GM12865 (cell line): ENCODE data around the gene CLCN6.

ENCODE experiments used
- DNase-seq: peaks from one replicate; pipeline ENCODE4 v3.0.0; 2010; ENCODE audit warnings: low read depth
- H3K4me3 ChIP-seq: 2 replicates; pipeline ENCODE4 v1.5.1; 2011; ENCODE audit warnings: mild to moderate bottlenecking, low read depth, low read length, control low read depth
- CTCF ChIP-seq: IDR thresholded peaks from 2 replicates; pipeline ENCODE4 v1.5.1; 2011; ENCODE audit warnings: low read length, control low read depth, low read depth, inconsistent platforms; ENCODE audit not compliant: insufficient read depth; ENCODE audit errors: missing control alignments

The CLCN6 gene

GRCh38 chr1:11805422-11806306 is at the start of gene CLCN6, which contains the start of gene MTHFR:
Gene CLCN6 (plus strand): TSS chr1:11806191. CDS start chr1:11806263, 72 bp downstream.
Gene MTHFR (minus strand): TSS chr1:11805964. CDS start chr1:11803116, 2,848 bp downstream.
- peak within 1 kb of the TSS; percentile 94 for H3K4me3 ChIP-seq
- peak; percentile 99 for DNase-seq
- no peak for TF ChIP-seq CTCF

- TF ChIP-seq CTCF: no peak
- DNase-seq: no peak
- H3K4me3 ChIP-seq: no peak overlapping the region
Observed at GRCh38 chr1:11757047-11757446, 48.9 kb upstream of the CLCN6 start.

GRCh38 chr1:11759791-11760190 is 46.2 kb upstream of the CLCN6 start:
- TF ChIP-seq CTCF: no peak

GRCh38 chr1:11761285-11761684 is 44.7 kb upstream of the CLCN6 start:
- no peak for TF ChIP-seq CTCF
- no peak overlapping the region for H3K4me3 ChIP-seq
- DNase-seq: no peak

More at GRCh38 chr1:11759791-11760190, 46.2 kb upstream of the CLCN6 start:
- H3K4me3 ChIP-seq: no peak overlapping the region
- no peak for DNase-seq

- TF ChIP-seq CTCF: no peak
- H3K4me3 ChIP-seq: no peak within 1 kb of the TSS
- peak; percentile 20 for DNase-seq
Observed at GRCh38 chr1:11761988-11762406, 44.0 kb upstream of the CLCN6 start, which contains the start of gene C1orf167. Gene C1orf167 (plus strand): TSS chr1:11762193. CDS start chr1:11764401, 2,208 bp downstream.

GRCh38 chr1:11764115-11764514 is 41.9 kb upstream of the CLCN6 start:
- no peak for TF ChIP-seq CTCF
- H3K4me3 ChIP-seq: no peak overlapping the region
- no peak for DNase-seq
